ENCODE results near the gene PFDN4.

PFDN4 gene

GRCh38 chr20:54162378-54163009 lies 45.4 kb upstream of the PFDN4 start:
- TF ChIP-seq, protein P1, sequence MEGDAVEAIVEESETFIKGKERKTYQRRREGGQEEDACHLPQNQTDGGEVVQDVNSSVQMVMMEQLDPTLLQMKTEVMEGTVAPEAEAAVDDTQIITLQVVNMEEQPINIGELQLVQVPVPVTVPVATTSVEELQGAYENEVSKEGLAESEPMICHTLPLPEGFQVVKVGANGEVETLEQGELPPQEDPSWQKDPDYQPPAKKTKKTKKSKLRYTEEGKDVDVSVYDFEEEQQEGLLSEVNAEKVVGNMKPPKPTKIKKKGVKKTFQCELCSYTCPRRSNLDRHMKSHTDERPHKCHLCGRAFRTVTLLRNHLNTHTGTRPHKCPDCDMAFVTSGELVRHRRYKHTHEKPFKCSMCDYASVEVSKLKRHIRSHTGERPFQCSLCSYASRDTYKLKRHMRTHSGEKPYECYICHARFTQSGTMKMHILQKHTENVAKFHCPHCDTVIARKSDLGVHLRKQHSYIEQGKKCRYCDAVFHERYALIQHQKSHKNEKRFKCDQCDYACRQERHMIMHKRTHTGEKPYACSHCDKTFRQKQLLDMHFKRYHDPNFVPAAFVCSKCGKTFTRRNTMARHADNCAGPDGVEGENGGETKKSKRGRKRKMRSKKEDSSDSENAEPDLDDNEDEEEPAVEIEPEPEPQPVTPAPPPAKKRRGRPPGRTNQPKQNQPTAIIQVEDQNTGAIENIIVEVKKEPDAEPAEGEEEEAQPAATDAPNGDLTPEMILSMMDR (IDR thresholded peaks at IDR 0.05; ENCODE audit: borderline replicate concordance, extremely low read depth, low read length, poor library complexity, severe bottlenecking) = no peak
- TF ChIP-seq EZH2 (IDR thresholded peaks at IDR 0.05; ENCODE audit: borderline replicate concordance, low read depth, low read length, severe bottlenecking) = no peak
- DNase-seq (no peak), ATAC-seq (ENCODE audit: insufficient read depth, low read depth) (no peak)
- Histone ChIP-seq H2AFZ (ENCODE audit: low read depth, low read length) (no peak overlapping the region), H3K4me3 (ENCODE audit: low read depth in 1 of 2, low read length in 2 of 2) (no peak overlapping the region), H3K4me1 (ENCODE audit: insufficient read depth, low read length) (no peaks in the 10 kb centered on the region), H3K9ac (ENCODE audit: low read depth, low read length) (no peak overlapping the region), H3K4me2 (ENCODE audit: insufficient read depth, low read length) (no peak overlapping the region), H4K20me1 (ENCODE audit: insufficient read depth, low read length) (no peaks in the 10 kb centered on the region), H3K36me3 (ENCODE audit: insufficient read depth, low read length) (no peaks in the 10 kb centered on the region), H3K79me2 (ENCODE audit: insufficient read depth, low read length) (no peaks in the 10 kb centered on the region), H3K9me3 (ENCODE audit: insufficient read depth, low read length, severe bottlenecking) (no peaks in the 10 kb centered on the region), H3K27ac (ENCODE audit: low read length) (no peak overlapping the region), H3K27me3 (ENCODE audit: insufficient read depth, low read length, poor library complexity) (peaks cover 61% of the 10 kb centered on the region)

DNA sequence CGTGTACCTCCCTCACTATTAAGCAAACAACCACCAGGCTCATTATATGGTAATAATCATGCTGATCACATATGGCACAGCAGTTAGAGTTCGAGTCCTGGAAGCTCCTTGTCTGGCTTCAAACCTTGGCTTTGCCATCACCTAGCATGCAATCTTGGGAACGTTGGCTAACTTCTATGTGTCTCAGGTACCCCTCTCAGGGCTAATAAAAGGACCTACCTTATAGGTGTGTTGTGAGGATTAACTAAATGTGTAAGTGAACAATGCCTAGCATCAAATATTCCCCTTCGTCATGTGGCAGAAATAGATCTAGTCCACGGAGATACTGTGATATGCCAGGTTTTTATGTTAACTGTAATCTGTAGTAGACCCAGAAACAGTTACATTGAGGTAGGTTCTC lies 44.5 kb upstream of the PFDN4 start:
- no peaks in the 10 kb centered on the region for H3K4me1 ChIP-seq (ENCODE audit: insufficient read depth, low read length)
- TF ChIP-seq EZH2 (IDR thresholded peaks at IDR 0.05; ENCODE audit: borderline replicate concordance, low read depth, low read length, severe bottlenecking) = no peak
- TF ChIP-seq, protein P1 (IDR thresholded peaks at IDR 0.05; ENCODE audit: borderline replicate concordance, extremely low read depth, low read length, poor library complexity, severe bottlenecking) = no peak
- no peaks in the 10 kb centered on the region for H3K79me2 ChIP-seq (ENCODE audit: insufficient read depth, low read length)
- H3K36me3 ChIP-seq (ENCODE audit: insufficient read depth, low read length) = no peaks in the 10 kb centered on the region
- no peaks in the 10 kb centered on the region for H4K20me1 ChIP-seq (ENCODE audit: insufficient read depth, low read length)
- no peak overlapping the region for H3K4me3 ChIP-seq (ENCODE audit: low read depth in 1 of 2, low read length in 2 of 2)
- H3K4me2 ChIP-seq (ENCODE audit: insufficient read depth, low read length) = no peak overlapping the region
- no peak overlapping the region for H3K9ac ChIP-seq (ENCODE audit: low read depth, low read length)
- H3K9me3 ChIP-seq (ENCODE audit: insufficient read depth, low read length, severe bottlenecking) = no peaks in the 10 kb centered on the region
- no peak overlapping the region for H3K27ac ChIP-seq (ENCODE audit: low read length)
- ATAC-seq (ENCODE audit: insufficient read depth, low read depth) = no peak
- peaks cover 63% of the 10 kb centered on the region for H3K27me3 ChIP-seq (ENCODE audit: insufficient read depth, low read length, poor library complexity)
- H2AFZ ChIP-seq (ENCODE audit: low read depth, low read length) = no peak overlapping the region
- no peak for DNase-seq

GRCh38 chr20:54165014-54165413 lies 42.9 kb upstream of the PFDN4 start:
- H3K4me1 ChIP-seq (ENCODE audit: insufficient read depth, low read length) = no peaks in the 10 kb centered on the region
- no peak for ATAC-seq (ENCODE audit: insufficient read depth, low read depth)
- TF ChIP-seq, protein P1 (IDR thresholded peaks at IDR 0.05; ENCODE audit: borderline replicate concordance, extremely low read depth, low read length, poor library complexity, severe bottlenecking) = no peak
- TF ChIP-seq EZH2 (IDR thresholded peaks at IDR 0.05; ENCODE audit: borderline replicate concordance, low read depth, low read length, severe bottlenecking) = no peak
- no peak overlapping the region for H3K27ac ChIP-seq (ENCODE audit: low read length)
- no peak for DNase-seq
- no peak overlapping the region for H3K4me2 ChIP-seq (ENCODE audit: insufficient read depth, low read length)
- H2AFZ ChIP-seq (ENCODE audit: low read depth, low read length) = no peak overlapping the region
- H3K36me3 ChIP-seq (ENCODE audit: insufficient read depth, low read length) = no peaks in the 10 kb centered on the region
- no peak overlapping the region for H3K9ac ChIP-seq (ENCODE audit: low read depth, low read length)
- no peaks in the 10 kb centered on the region for H4K20me1 ChIP-seq (ENCODE audit: insufficient read depth, low read length)
- H3K9me3 ChIP-seq (ENCODE audit: insufficient read depth, low read length, severe bottlenecking) = no peaks in the 10 kb centered on the region
- no peaks in the 10 kb centered on the region for H3K79me2 ChIP-seq (ENCODE audit: insufficient read depth, low read length)
- H3K4me3 ChIP-seq (ENCODE audit: low read depth in 1 of 2, low read length in 2 of 2) = no peak overlapping the region
- peaks cover 62% of the 10 kb centered on the region for H3K27me3 ChIP-seq (ENCODE audit: insufficient read depth, low read length, poor library complexity)
